Measurements from ENCODE around the gene CCNY.
A peak's percentile ranks its signal among the peaks of the same experiment; 100 is the strongest.
"Not testable (repeated sequence)": the region's sequence is repeated elsewhere in the genome, so short reads cannot be mapped to it uniquely, and the experiment has no call there.

Gene CCNY

GRCh38 chr10:35306852-35307251, 29.5 kb upstream of the CCNY start:
- TF ChIP-seq CTCF (conservative IDR thresholded peaks at IDR 0.05; ENCODE audit: low read depth, low read length) = no peak
- H3K4me3 ChIP-seq (ENCODE audit: low read depth, low read length) = no peak overlapping the region
- DNase-seq (ENCODE audit: low read depth) = peak; percentile 22

GRCh38 chr10:35307297-35307696, 29.0 kb upstream of the CCNY start:
- TF ChIP-seq CTCF (conservative IDR thresholded peaks at IDR 0.05; ENCODE audit: low read depth, low read length) = no peak
- no peak overlapping the region for H3K4me3 ChIP-seq (ENCODE audit: low read depth, low read length)
- DNase-seq (ENCODE audit: low read depth) = peak; percentile 23

GRCh38 chr10:35308809-35309208, 27.5 kb upstream of the CCNY start:
- no peak overlapping the region for H3K4me3 ChIP-seq (ENCODE audit: low read depth, low read length)
- no peak for TF ChIP-seq CTCF (conservative IDR thresholded peaks at IDR 0.05; ENCODE audit: low read depth, low read length)
- no peak for DNase-seq (ENCODE audit: low read depth)

GRCh38 chr10:35314142-35314541, 22.2 kb upstream of the CCNY start:
- not testable (repeated sequence) for H3K4me3 ChIP-seq (ENCODE audit: low read depth, low read length); DNase-seq (ENCODE audit: low read depth)

- not testable (repeated sequence) for DNase-seq (ENCODE audit: low read depth); H3K4me3 ChIP-seq (ENCODE audit: low read depth, low read length)
These were observed 21.1 kb upstream of the CCNY start for GRCh38 chr10:35315235-35315634.

GRCh38 chr10:35316218-35316967, 19.9 kb upstream of the CCNY start:
- no peak overlapping the region for H3K4me3 ChIP-seq (ENCODE audit: low read depth, low read length)
- no peak for DNase-seq (ENCODE audit: low read depth)
- TF ChIP-seq CTCF (conservative IDR thresholded peaks at IDR 0.05; ENCODE audit: low read depth, low read length) = no peak

GRCh38 chr10:35318551-35318950, 17.8 kb upstream of the CCNY start:
- H3K4me3 ChIP-seq (ENCODE audit: low read depth, low read length) = no peak overlapping the region
- no peak for DNase-seq (ENCODE audit: low read depth)
- no peak for TF ChIP-seq CTCF (conservative IDR thresholded peaks at IDR 0.05; ENCODE audit: low read depth, low read length)

GRCh38 chr10:35320341-35320740, 16.0 kb upstream of the CCNY start:
- H3K4me3 ChIP-seq (ENCODE audit: low read depth, low read length) = no peak overlapping the region
- DNase-seq (ENCODE audit: low read depth) = no peak
- no peak for TF ChIP-seq CTCF (conservative IDR thresholded peaks at IDR 0.05; ENCODE audit: low read depth, low read length)

Data from choroid plexus epithelial cell (primary cell).